HPDE6-E6E7 (cell line): ENCODE measurements around the gene CDH3.

ENCODE experiments used
- DNase-seq: peaks from one replicate; pipeline ENCODE4 v3.0.0; 2011; ENCODE audit warnings: missing footprints; ENCODE audit errors: extremely low spot score

Gene CDH3

GRCh38 chr16:68644715-68645493 is at the start of gene CDH3:
CDH3 (plus strand) TSS chr16:68645310; CDS start chr16:68645380, 70 bp downstream.
- peak; percentile 98 for DNase-seq

GRCh38 chr16:68596266-68596665 is 48.8 kb upstream of the CDH3 start:
- DNase-seq = no peak

GRCh38 chr16:68599586-68599985 is 45.5 kb upstream of the CDH3 start:
- no peak for DNase-seq

GRCh38 chr16:68605746-68606145 is 39.4 kb upstream of the CDH3 start:
- peak; percentile 98 for DNase-seq

- DNase-seq = no peak
Measured at GRCh38 chr16:68607443-68607842, 37.7 kb upstream of the CDH3 start.

GRCh38 chr16:68608330-68608729 is 36.8 kb upstream of the CDH3 start:
- DNase-seq = no peak

- no peak for DNase-seq
Measured at GRCh38 chr16:68612996-68613395, 32.1 kb upstream of the CDH3 start.

- DNase-seq = no peak
Measured at GRCh38 chr16:68617734-68618133, 27.4 kb upstream of the CDH3 start.

- DNase-seq = no peak
Measured at GRCh38 chr16:68626557-68626956, 18.6 kb upstream of the CDH3 start.

- no peak for DNase-seq
Measured at GRCh38 chr16:68627951-68628425, 17.1 kb upstream of the CDH3 start.

GRCh38 chr16:68629351-68629910 is 15.7 kb upstream of the CDH3 start:
- DNase-seq = no peak

- DNase-seq = peak; percentile 73
Measured at GRCh38 chr16:68636064-68636560, 9.0 kb upstream of the CDH3 start.

- DNase-seq = no peak
Measured at GRCh38 chr16:68636818-68637217, 8.3 kb upstream of the CDH3 start.

GRCh38 chr16:68640972-68641371 is 4.1 kb upstream of the CDH3 start:
- DNase-seq = no peak

GRCh38 chr16:68642047-68642435 is 3.1 kb upstream of the CDH3 start:
- DNase-seq = no peak

GRCh38 chr16:68642436-68643101 is 2.5 kb upstream of the CDH3 start:
- DNase-seq = no peak

GRCh38 chr16:68643227-68643626 is 1.9 kb upstream of the CDH3 start:
- DNase-seq = no peak

- DNase-seq = no peak
Measured at GRCh38 chr16:68643847-68644246, 1.3 kb upstream of the CDH3 start.

GRCh38 chr16:68644296-68644695 is 814 bp upstream of the CDH3 start:
- no peak for DNase-seq

GRCh38 chr16:68645494-68646388 is 631 bp downstream of the CDH3 start:
- DNase-seq = no peak

- no peak for DNase-seq
Measured at GRCh38 chr16:68646953-68647659, 2.0 kb downstream of the CDH3 start.
